ENCODE measurements around the gene SCUBE1.

SCUBE1 gene

GRCh38 chr22:43301866-43302265 is 41.3 kb downstream of the SCUBE1 start:
- no peaks in the 10 kb centered on the region for H3K27me3 ChIP-seq

GRCh38 chr22:43300891-43301676 is 42.1 kb downstream of the SCUBE1 start:
- no peak overlapping the region for H3K4me3 ChIP-seq (ENCODE audit: low read depth in 1 of 2, low read length in 1 of 2)
- H3K27me3 ChIP-seq, result no peaks in the 10 kb centered on the region
- H3K27ac ChIP-seq, result no peak overlapping the region
- no peaks in the 10 kb centered on the region for H3K36me3 ChIP-seq
- TF ChIP-seq CTCF (IDR thresholded peaks at IDR 0.05), result no peak
- no peaks in the 10 kb centered on the region for H3K9me3 ChIP-seq
- no peaks in the 10 kb centered on the region for H3K4me1 ChIP-seq (ENCODE audit: control insufficient read depth in 1 of 2, insufficient read depth in 1 of 2, low read depth in 1 of 2, low read length in 1 of 2)

More at GRCh38 chr22:43301866-43302265, 41.3 kb downstream of the SCUBE1 start:
- no peak for TF ChIP-seq CTCF (IDR thresholded peaks at IDR 0.05)
- Histone ChIP-seq H3K36me3 (no peaks in the 10 kb centered on the region), H3K4me1 (ENCODE audit: control insufficient read depth in 1 of 2, insufficient read depth in 1 of 2, low read depth in 1 of 2, low read length in 1 of 2) (no peaks in the 10 kb centered on the region), H3K27ac (no peak overlapping the region), H3K9me3 (no peaks in the 10 kb centered on the region), H3K4me3 (ENCODE audit: low read depth in 1 of 2, low read length in 1 of 2) (no peak overlapping the region)

- Histone ChIP-seq H3K9me3 (no peaks in the 10 kb centered on the region), H3K4me3 (ENCODE audit: low read depth in 1 of 2, low read length in 1 of 2) (no peak overlapping the region), H3K4me1 (ENCODE audit: control insufficient read depth in 1 of 2, insufficient read depth in 1 of 2, low read depth in 1 of 2, low read length in 1 of 2) (no peaks in the 10 kb centered on the region), H3K36me3 (no peaks in the 10 kb centered on the region), H3K27me3 (no peaks in the 10 kb centered on the region), H3K27ac (no peak overlapping the region)
- no peak for TF ChIP-seq CTCF (IDR thresholded peaks at IDR 0.05)
Observed at GRCh38 chr22:43299736-43300135, 43.4 kb downstream of the SCUBE1 start.

- H3K27ac ChIP-seq, result no peak overlapping the region
- H3K27me3 ChIP-seq, result no peaks in the 10 kb centered on the region
- H3K4me3 ChIP-seq (ENCODE audit: low read depth in 1 of 2, low read length in 1 of 2), result no peak overlapping the region
- H3K36me3 ChIP-seq, result no peaks in the 10 kb centered on the region
- H3K4me1 ChIP-seq (ENCODE audit: control insufficient read depth in 1 of 2, insufficient read depth in 1 of 2, low read depth in 1 of 2, low read length in 1 of 2), result no peaks in the 10 kb centered on the region
- TF ChIP-seq CTCF (IDR thresholded peaks at IDR 0.05), result no peak
- no peaks in the 10 kb centered on the region for H3K9me3 ChIP-seq
Observed at GRCh38 chr22:43298062-43298801, 44.9 kb downstream of the SCUBE1 start.

- H3K36me3 ChIP-seq, result no peaks in the 10 kb centered on the region
- no peak overlapping the region for H3K27ac ChIP-seq
- no peaks in the 10 kb centered on the region for H3K4me1 ChIP-seq (ENCODE audit: control insufficient read depth in 1 of 2, insufficient read depth in 1 of 2, low read depth in 1 of 2, low read length in 1 of 2)
- no peak overlapping the region for H3K4me3 ChIP-seq (ENCODE audit: low read depth in 1 of 2, low read length in 1 of 2)
- no peaks in the 10 kb centered on the region for H3K9me3 ChIP-seq
- no peaks in the 10 kb centered on the region for H3K27me3 ChIP-seq
- no peak for TF ChIP-seq CTCF (IDR thresholded peaks at IDR 0.05)
Observed at GRCh38 chr22:43297270-43298061, 45.7 kb downstream of the SCUBE1 start.
